Kidney epithelial cell (primary cell): Measurements from ENCODE around the gene RAB10. TPM values are rescaled to one million over a fixed set of nuclear protein-coding genes. Genes with fewer than 3 reads are reported as not detected.
A peak's percentile ranks its signal among the peaks of the same experiment; 100 is the strongest.

Experiments
- DNase-seq: peaks from one replicate; pipeline ENCODE4 v3.0.0-alpha.2; 2010; ENCODE audit warnings: low read depth
- H3K27me3 ChIP-seq: 2 replicates; pipeline ENCODE4 v1.6.0; 2011; ENCODE audit warnings: low read length; ENCODE audit not compliant: control insufficient read depth, insufficient read depth
- H3K36me3 ChIP-seq: 2 replicates; pipeline ENCODE4 v1.5.1; 2011; ENCODE audit warnings: low read length; ENCODE audit not compliant: control insufficient read depth, insufficient read depth
- H3K4me3 ChIP-seq: 2 replicates; pipeline ENCODE4 v1.5.1; 2011; ENCODE audit warnings: low read depth, mild to moderate bottlenecking, control low read depth, low read length
- CTCF ChIP-seq: IDR thresholded peaks from 2 replicates; pipeline ENCODE4 v1.5.1; 2011; ENCODE audit warnings: mild to moderate bottlenecking, moderate library complexity, low read length, control low read depth, inconsistent platforms; ENCODE audit not compliant: insufficient read depth, poor library complexity, severe bottlenecking
- total RNA-seq: library from RNA; depleted of rRNA; stranded (reverse); fragments of >200 nt; gene quantifications from 2 replicates; pipeline ENCODE4 v1.2.3, GENCODE V29; 2015

The RAB10 gene
- total RNA-seq, 1 donor from 2014 or later = 201 TPM

- Histone ChIP-seq H3K27me3 (peaks cover 35% of the 10 kb centered on the region), H3K36me3 (no peaks in the 10 kb centered on the region), H3K4me3 (no peak overlapping the region)
- DNase-seq = no peak
- TF ChIP-seq CTCF = no peak
Measured at GRCh38 chr2:26175466-26176278, 141.8 kb downstream of the RAB10 start.

GRCh38 chr2:26176279-26176615, 142.4 kb downstream of the RAB10 start:
- H3K27me3 ChIP-seq = peaks cover 35% of the 10 kb centered on the region
- H3K36me3 ChIP-seq = no peaks in the 10 kb centered on the region
- H3K4me3 ChIP-seq = no peak overlapping the region
- TF ChIP-seq CTCF = no peak
- no peak for DNase-seq

GRCh38 chr2:26177122-26177521, 143.2 kb downstream of the RAB10 start:
- Histone ChIP-seq H3K36me3 (no peaks in the 10 kb centered on the region), H3K4me3 (no peak overlapping the region), H3K27me3 (peaks cover 30% of the 10 kb centered on the region)
- DNase-seq = no peak
- TF ChIP-seq CTCF = no peak

GRCh38 chr2:26178246-26178645, 144.4 kb downstream of the RAB10 start:
- Histone ChIP-seq H3K27me3 (peaks cover 23% of the 10 kb centered on the region), H3K4me3 (no peak overlapping the region), H3K36me3 (no peaks in the 10 kb centered on the region)
- TF ChIP-seq CTCF = no peak
- no peak for DNase-seq

GRCh38 chr2:26178746-26179436, 145.0 kb downstream of the RAB10 start:
- Histone ChIP-seq H3K4me3 (peak overlapping the region; percentile 42), H3K27me3 (peaks cover 17% of the 10 kb centered on the region), H3K36me3 (no peaks in the 10 kb centered on the region)
- no peak for DNase-seq
- no peak for TF ChIP-seq CTCF

- no peak for TF ChIP-seq CTCF
- H3K4me3 ChIP-seq = no peak overlapping the region
Measured at GRCh38 chr2:26179446-26179913, 145.6 kb downstream of the RAB10 start.

More at GRCh38 chr2:26179446-26179913, 145.6 kb downstream of the RAB10 start:
- Histone ChIP-seq H3K36me3 (no peaks in the 10 kb centered on the region), H3K27me3 (peaks cover 11% of the 10 kb centered on the region)
- no peak for DNase-seq
